ENCODE data around the gene TTK.
"Not testable (repeated sequence)": the region's sequence is repeated elsewhere in the genome, so short reads cannot be mapped to it uniquely, and the experiment has no call there.

DNA sequence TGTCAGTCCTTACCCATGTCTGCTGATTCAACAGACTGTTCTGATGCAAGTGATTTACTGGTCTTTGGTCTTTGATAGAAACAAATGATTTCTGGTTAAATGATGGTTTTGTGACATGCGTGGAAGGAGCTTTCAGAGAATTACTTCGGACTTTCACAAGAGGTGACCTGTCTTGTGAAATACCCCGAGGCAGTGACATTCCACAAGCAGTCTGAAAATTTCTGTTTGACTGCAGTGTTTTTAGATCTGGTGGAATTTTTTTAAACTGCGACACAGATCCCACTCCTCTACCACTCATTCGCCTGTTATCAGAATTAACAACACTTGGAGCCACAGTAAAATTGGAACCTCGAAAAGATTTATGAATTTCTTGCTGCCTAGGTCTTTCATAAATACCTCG is 63.7 kb downstream of the TTK start:
- TF ChIP-seq, protein P1, sequence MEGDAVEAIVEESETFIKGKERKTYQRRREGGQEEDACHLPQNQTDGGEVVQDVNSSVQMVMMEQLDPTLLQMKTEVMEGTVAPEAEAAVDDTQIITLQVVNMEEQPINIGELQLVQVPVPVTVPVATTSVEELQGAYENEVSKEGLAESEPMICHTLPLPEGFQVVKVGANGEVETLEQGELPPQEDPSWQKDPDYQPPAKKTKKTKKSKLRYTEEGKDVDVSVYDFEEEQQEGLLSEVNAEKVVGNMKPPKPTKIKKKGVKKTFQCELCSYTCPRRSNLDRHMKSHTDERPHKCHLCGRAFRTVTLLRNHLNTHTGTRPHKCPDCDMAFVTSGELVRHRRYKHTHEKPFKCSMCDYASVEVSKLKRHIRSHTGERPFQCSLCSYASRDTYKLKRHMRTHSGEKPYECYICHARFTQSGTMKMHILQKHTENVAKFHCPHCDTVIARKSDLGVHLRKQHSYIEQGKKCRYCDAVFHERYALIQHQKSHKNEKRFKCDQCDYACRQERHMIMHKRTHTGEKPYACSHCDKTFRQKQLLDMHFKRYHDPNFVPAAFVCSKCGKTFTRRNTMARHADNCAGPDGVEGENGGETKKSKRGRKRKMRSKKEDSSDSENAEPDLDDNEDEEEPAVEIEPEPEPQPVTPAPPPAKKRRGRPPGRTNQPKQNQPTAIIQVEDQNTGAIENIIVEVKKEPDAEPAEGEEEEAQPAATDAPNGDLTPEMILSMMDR (IDR thresholded peaks at IDR 0.05): not testable (repeated sequence)
- TF ChIP-seq POLR2A (IDR thresholded peaks at IDR 0.05): not testable (repeated sequence)
